C4-2B (cell line): ENCODE results near the gene SDK2.

Source experiments
- CTCF ChIP-seq: fragments of 450-650 bp; conservative IDR thresholded peaks from 2 replicates; pipeline ENCODE4 v1.5.1; 2017; ENCODE audit warnings: mild to moderate bottlenecking
- ZFX ChIP-seq: fragments of 450-650 bp; IDR thresholded peaks from 2 replicates; pipeline ENCODE4 v1.6.1; 2017

- TF ChIP-seq CTCF (no peak), ZFX (no peak)
Measured at GRCh38 chr17:73653810-73654209, 9.6 kb upstream of the SDK2 start.
